Measurements from ENCODE around the gene MEOX2.

The MEOX2 gene

GRCh38 chr7:15686295-15686956, at the start of gene MEOX2:
MEOX2 (minus strand) TSS chr7:15686683; CDS start chr7:15686402, 281 bp downstream.
- DNase-seq = no peak

- DNase-seq = no peak
Observed at GRCh38 chr7:15729746-15730145, 43.3 kb upstream of the MEOX2 start.

GRCh38 chr7:15725051-15725450, 38.6 kb upstream of the MEOX2 start:
- no peak for DNase-seq

GRCh38 chr7:15723841-15724240, 37.4 kb upstream of the MEOX2 start:
- no peak for DNase-seq

GRCh38 chr7:15720849-15721471, 34.5 kb upstream of the MEOX2 start:
- peak; percentile 28 for DNase-seq

- DNase-seq = no peak
Observed at GRCh38 chr7:15719311-15719710, 32.8 kb upstream of the MEOX2 start.

GRCh38 chr7:15715435-15715834, 29.0 kb upstream of the MEOX2 start:
- DNase-seq = no peak

GRCh38 chr7:15709978-15710377, 23.5 kb upstream of the MEOX2 start:
- DNase-seq = no peak

GRCh38 chr7:15707570-15707969, 21.1 kb upstream of the MEOX2 start:
- no peak for DNase-seq

- no peak for DNase-seq
Observed at GRCh38 chr7:15703732-15704131, 17.2 kb upstream of the MEOX2 start.

- DNase-seq = no peak
Observed at GRCh38 chr7:15692501-15693020, 6.1 kb upstream of the MEOX2 start.

GRCh38 chr7:15688911-15689310, 2.4 kb upstream of the MEOX2 start:
- DNase-seq = no peak

GRCh38 chr7:15688279-15688626, 1.8 kb upstream of the MEOX2 start:
- no peak for DNase-seq

GRCh38 chr7:15687546-15688278, 1.2 kb upstream of the MEOX2 start:
- no peak for DNase-seq

GRCh38 chr7:15686957-15687545, 568 bp upstream of the MEOX2 start:
- no peak for DNase-seq

- no peak for DNase-seq
Observed at GRCh38 chr7:15685358-15686294, 857 bp downstream of the MEOX2 start.

GRCh38 chr7:15684871-15685270, 1.6 kb downstream of the MEOX2 start:
- no peak for DNase-seq

GRCh38 chr7:15684111-15684800, 2.2 kb downstream of the MEOX2 start:
- no peak for DNase-seq

GRCh38 chr7:15682751-15683245, 3.7 kb downstream of the MEOX2 start:
- DNase-seq = no peak

GRCh38 chr7:15682111-15682510, 4.4 kb downstream of the MEOX2 start:
- DNase-seq = no peak

- no peak for DNase-seq
Observed at GRCh38 chr7:15681631-15682030, 4.9 kb downstream of the MEOX2 start.

GRCh38 chr7:15681186-15681585, 5.3 kb downstream of the MEOX2 start:
- DNase-seq = no peak

Data from KG1 (cell line).